Measurements from ENCODE around the gene OCIAD2.
"Not testable (repeated sequence)": the region's sequence is repeated elsewhere in the genome, so short reads cannot be mapped to it uniquely, and the experiment has no call there.

The OCIAD2 gene

DNA sequence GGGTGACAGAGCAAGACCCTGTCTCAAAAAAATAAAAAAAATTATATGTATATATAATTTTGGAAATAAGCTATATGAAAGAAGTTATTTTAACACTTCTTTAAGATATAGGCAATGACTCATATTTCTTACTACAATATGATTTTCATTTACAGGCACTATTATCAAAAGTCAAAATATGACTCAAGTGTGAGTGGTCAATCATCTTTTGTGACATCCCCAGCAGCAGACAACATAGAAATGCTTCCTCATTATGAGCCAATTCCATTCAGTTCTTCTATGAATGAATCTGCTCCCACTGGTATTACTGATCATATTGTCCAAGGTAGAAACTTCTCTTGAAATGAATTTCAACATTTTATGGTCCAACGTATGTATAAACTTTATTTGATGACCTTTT, 54.9 kb downstream of the OCIAD2 start:
- no peak for DNase-seq

DNA sequence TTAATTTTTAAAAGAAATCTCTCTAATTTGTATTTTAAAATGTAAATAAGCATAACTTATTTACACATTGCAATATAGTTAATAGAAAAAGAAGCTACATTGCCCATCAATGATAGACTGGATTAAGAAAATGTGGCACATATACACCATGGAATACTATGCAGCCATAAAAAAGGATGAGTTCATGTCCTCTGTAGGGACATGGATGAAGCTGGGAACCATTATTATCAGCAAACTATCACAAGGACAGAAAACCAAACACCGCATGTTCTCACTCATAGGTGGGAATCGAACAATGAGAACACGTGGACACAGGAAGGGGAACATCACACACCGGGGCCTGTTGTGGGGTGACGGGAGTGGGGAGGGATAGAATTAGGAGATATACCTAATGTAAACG, 57.8 kb downstream of the OCIAD2 start:
- not testable (repeated sequence) for DNase-seq

DNA sequence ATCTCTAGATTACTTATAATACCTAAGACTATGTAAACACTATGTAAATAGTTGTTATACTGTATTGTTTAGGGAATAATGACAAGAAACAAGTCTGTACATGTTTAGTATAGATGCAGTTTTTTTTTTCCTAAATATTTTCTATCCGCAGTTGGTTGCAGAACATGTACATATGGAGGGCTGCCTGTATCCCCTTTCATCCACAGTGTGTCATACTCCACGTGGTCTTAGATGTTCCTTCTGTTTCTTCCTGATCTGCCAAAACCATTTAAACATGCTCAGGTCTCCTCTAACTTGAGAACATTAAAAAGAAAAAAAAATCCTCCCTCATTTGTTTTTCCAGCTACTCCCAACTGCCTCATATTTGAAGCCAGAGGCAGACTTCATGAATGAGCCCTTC, 61.7 kb downstream of the OCIAD2 start:
- DNase-seq: no peak

DNA sequence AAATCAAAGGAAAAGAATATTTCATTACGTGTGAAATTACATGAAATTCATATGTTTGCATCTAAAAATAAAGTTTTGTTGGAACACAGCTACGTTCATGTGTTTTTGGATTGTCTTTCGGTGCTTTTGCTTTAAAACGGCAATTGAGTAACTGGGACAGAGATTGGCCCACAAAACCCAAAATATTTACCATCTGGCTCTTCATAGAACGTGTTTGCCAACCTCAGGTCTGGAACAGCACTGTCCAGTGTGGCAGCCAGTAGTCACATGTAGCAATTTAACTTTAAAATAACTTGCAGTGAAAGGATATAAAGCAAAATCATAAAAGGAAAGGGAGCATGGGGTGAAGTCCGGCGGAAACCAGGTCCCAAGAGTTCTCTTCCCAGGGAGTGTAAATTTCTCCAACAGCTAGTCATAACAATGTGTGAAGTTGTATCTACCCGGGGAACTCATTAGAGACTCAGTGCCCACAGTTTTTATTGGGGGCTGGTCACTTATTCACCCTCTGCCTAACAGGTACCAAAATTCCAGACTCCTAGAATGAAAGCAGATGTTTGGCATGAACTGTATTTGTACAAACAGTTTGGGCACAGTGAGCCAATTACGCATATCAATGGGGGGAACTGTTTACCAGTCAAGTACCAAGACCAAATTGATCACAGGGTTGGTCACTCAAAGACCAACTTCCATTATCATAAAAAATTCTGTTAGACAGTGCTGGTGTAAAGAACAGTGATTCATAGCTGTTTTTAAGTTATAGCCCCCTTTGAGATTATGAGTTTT, 65.3 kb downstream of the OCIAD2 start:
- DNase-seq: no peak

DNA sequence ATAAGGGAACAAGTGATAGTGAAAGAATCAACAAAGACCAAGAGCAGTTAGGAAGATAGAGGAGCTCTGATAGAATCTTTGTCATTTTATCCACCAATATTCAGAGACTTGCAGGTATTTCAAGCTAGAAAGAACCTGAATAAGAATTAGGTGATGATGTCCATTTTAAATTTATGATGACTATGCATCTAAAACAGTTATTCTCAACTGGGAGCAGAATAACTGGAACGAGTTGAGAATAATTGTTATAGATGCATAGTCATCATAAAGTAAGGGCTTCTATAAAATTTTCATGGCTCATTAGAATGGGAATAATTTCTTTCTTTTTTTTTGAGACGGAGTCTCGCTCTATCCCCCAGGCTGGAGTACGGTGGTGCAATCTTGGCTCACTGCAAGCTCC, 69.9 kb downstream of the OCIAD2 start:
- DNase-seq: no peak
